ENCODE data around the gene CLEC4G. TPM values are rescaled to one million over a fixed set of nuclear protein-coding genes. Genes with fewer than 3 reads are reported as not detected.

CLEC4G gene
- total and polyA plus RNA-seq, 2 donors (not counting 3 experiments of a cell fraction or from before 2014, with no cell fraction given): not detected

DNA sequence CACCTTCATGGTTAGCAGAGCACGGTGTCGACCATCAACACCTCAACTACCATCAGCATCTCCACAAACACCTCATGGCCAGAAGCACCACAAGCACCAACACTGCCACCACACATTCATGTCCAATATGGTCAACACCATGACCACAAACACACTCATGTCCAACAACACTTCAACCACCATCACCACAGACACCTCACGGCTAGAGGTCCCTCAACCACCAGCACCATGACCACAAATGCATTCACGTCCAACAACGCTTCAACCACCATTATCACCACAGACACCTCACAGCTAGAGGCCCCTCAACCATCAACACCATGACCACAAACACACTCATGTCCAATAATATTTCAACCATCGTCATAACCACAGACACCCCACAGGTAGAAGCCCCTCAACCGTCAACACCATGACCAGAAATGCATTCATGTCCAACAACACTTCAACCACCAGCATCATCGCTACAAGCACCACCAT, 41.1 kb downstream of the CLEC4G start:
- Histone ChIP-seq H3K4me3 (replicated peaks in 1 of 3; ENCODE audit: insufficient read depth in 1 of 3, low read depth in 1 of 3, low read length in 3 of 3) (no peak overlapping the region), H3K36me3 (ENCODE audit: control insufficient read depth in 2 of 2, extremely low read depth in 1 of 2, insufficient read depth in 2 of 2, low read length in 2 of 2) (no peaks in the 10 kb centered on the region), H3K27me3 (ENCODE audit: control insufficient read depth in 2 of 2, insufficient read depth in 2 of 2, low read length in 2 of 2) (no peaks in the 10 kb centered on the region), H3K9ac (replicated peaks; ENCODE audit: extremely low read depth, insufficient read depth, low read length) (no peak overlapping the region), H3K9me1 (replicated peaks; ENCODE audit: control insufficient read depth, extremely low read depth, insufficient read depth, low read length) (no peaks in the 10 kb centered on the region), H3K4me1 (ENCODE audit: control insufficient read depth, extremely low read depth, insufficient read depth, low read length) (no peaks in the 10 kb centered on the region), H2AFZ (ENCODE audit: low read depth, low read length) (no peak overlapping the region), H3K79me2 (ENCODE audit: control insufficient read depth, insufficient read depth, low read length) (no peaks in the 10 kb centered on the region), H3K9me3 (replicated peaks; ENCODE audit: control insufficient read depth, insufficient read depth, low read length) (no peaks in the 10 kb centered on the region), H3K27ac (ENCODE audit: insufficient read depth, low read depth, low read length) (no peak overlapping the region), H4K20me1 (replicated peaks; ENCODE audit: control insufficient read depth, extremely low read depth, insufficient read depth, low read length) (no peaks in the 10 kb centered on the region), H3K4me2 (ENCODE audit: insufficient read depth, low read length) (no peak overlapping the region)
- no peak for TF ChIP-seq EZH2 (IDR thresholded peaks at IDR 0.05; ENCODE audit: borderline replicate concordance, low read depth, low read length, severe bottlenecking)
- TF ChIP-seq, protein P1, sequence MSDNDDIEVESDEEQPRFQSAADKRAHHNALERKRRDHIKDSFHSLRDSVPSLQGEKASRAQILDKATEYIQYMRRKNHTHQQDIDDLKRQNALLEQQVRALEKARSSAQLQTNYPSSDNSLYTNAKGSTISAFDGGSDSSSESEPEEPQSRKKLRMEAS (IDR thresholded peaks at IDR 0.05; ENCODE audit: insufficient read depth, insufficient read length): no peak
- TF ChIP-seq MYC (IDR thresholded peaks at IDR 0.05; ENCODE audit: low read depth, low read length): no peak
- FAIRE-seq (no peak), DNase-seq (ENCODE audit: low read depth, low spot score) (no peak)
- ChIA-PET POLR2A (no interaction called here), CTCF (no interaction called here)
- no TSS peak for BruUV-seq (replicated peaks)
- intact Hi-C loops (cut with micrococcal nuclease): no loop called here
- dilution Hi-C loops (cut with MboI; ENCODE audit: extremely low pct_ligation_motif_present, low sequenced_read_pairs): no loop called here

DNA sequence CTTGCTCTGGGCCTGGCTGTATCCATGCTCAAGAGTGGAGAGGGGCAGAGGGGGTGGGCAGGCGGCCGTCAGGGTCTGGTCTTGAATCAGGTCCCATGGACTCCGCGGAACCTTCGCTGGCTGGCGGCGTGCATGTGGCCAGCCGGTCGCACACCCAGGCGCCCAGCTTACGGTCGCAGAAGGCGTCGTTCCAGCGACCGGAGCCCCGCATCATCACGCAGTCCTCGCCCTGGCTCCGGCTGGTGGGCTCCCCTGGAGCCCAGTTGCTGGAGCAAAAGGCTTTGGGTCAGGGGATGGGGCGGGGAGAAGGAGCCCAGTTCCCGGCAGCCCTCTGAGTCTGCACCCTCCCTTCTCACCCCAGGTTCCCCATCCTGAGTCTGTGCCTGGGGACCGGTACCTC, 42.7 kb downstream of the CLEC4G start:
- TF ChIP-seq FOS (IDR thresholded peaks at IDR 0.05; ENCODE audit: borderline replicate concordance, insufficient read depth, low read length): no peak
- TF ChIP-seq JUN (IDR thresholded peaks at IDR 0.05; ENCODE audit: borderline replicate concordance, insufficient read depth, insufficient read length, low read depth): no peak
- no peak for TF ChIP-seq MYC (IDR thresholded peaks at IDR 0.05; ENCODE audit: low read depth, low read length)
- TF ChIP-seq, protein P1 (IDR thresholded peaks at IDR 0.05; ENCODE audit: insufficient read depth, insufficient read length): no peak
- no peak for TF ChIP-seq GATA2 (IDR thresholded peaks at IDR 0.05; ENCODE audit: insufficient read depth, insufficient read length, low read depth, low read length)
- Histone ChIP-seq H3K27me3 (ENCODE audit: control insufficient read depth in 2 of 2, insufficient read depth in 2 of 2, low read length in 2 of 2) (no peaks in the 10 kb centered on the region), H3K4me1 (ENCODE audit: control insufficient read depth, extremely low read depth, insufficient read depth, low read length) (no peaks in the 10 kb centered on the region), H3K4me2 (ENCODE audit: insufficient read depth, low read length) (no peak overlapping the region), H3K36me3 (ENCODE audit: control insufficient read depth in 2 of 2, extremely low read depth in 1 of 2, insufficient read depth in 2 of 2, low read length in 2 of 2) (no peaks in the 10 kb centered on the region), H3K9me1 (replicated peaks; ENCODE audit: control insufficient read depth, extremely low read depth, insufficient read depth, low read length) (no peaks in the 10 kb centered on the region), H4K20me1 (replicated peaks; ENCODE audit: control insufficient read depth, extremely low read depth, insufficient read depth, low read length) (no peaks in the 10 kb centered on the region), H3K9ac (replicated peaks; ENCODE audit: extremely low read depth, insufficient read depth, low read length) (no peak overlapping the region), H3K27ac (ENCODE audit: insufficient read depth, low read depth, low read length) (no peak overlapping the region), H3K79me2 (ENCODE audit: control insufficient read depth, insufficient read depth, low read length) (no peaks in the 10 kb centered on the region), H3K9me3 (replicated peaks; ENCODE audit: control insufficient read depth, insufficient read depth, low read length) (no peaks in the 10 kb centered on the region), H3K4me3 (replicated peaks in 1 of 3; ENCODE audit: insufficient read depth in 1 of 3, low read depth in 1 of 3, low read length in 3 of 3) (no peak overlapping the region), H2AFZ (ENCODE audit: low read depth, low read length) (no peak overlapping the region)
- no peak for FAIRE-seq
- no TSS peak for BruUV-seq (replicated peaks)
- dilution Hi-C loops (cut with MboI; ENCODE audit: extremely low pct_ligation_motif_present, low sequenced_read_pairs) (no loop called here), intact Hi-C loops (cut with micrococcal nuclease) (no loop called here)
- CTCF ChIA-PET: interaction anchor here (1.1 kb wide), 1 partner anchor 85 kb away, joined by 3 read pairs; no protein-coding TSS in a partner anchor
- DNase-seq (ENCODE audit: low read depth, low spot score): no peak
- POLR2A ChIA-PET: no interaction called here

Data from endothelial cell of umbilical vein (primary cell).